BJ (cell line): ENCODE data around the gene WNT5B. TPM values are rescaled to one million over a fixed set of nuclear protein-coding genes. Genes with fewer than 3 reads are reported as not detected.

Experiments
- CTCF ChIA-PET: fragments of 350-600 bp; formaldehyde crosslinking; extraction: SDS; loops from one replicate; lab custom pipeline; 2021; ENCODE audit warnings: antibody characterized with exemption, inconsistent platforms; lab: Yijun Ruan, JAX
- POLR2A ChIA-PET: fragments of 300-600 bp; sonication (Branson Sonifier 250); formaldehyde crosslinking; extraction: SDS; loops from one replicate; lab custom pipeline; 2021; ENCODE audit warnings: antibody characterized with exemption; lab: Charles Lee
- DNase-seq: peaks from one replicate; pipeline ENCODE4 v3.0.0-alpha.2; 2011; ENCODE audit warnings: low read depth
- H3K27me3 ChIP-seq: 2 replicates; pipeline ENCODE4 v1.6.0; 2011; ENCODE audit warnings: low read length; ENCODE audit not compliant: control insufficient read depth, insufficient read depth
- H3K36me3 ChIP-seq: 2 replicates; pipeline ENCODE4 v1.5.1; 2011; ENCODE audit warnings: low read length; ENCODE audit not compliant: control insufficient read depth, insufficient read depth
- H3K4me3 ChIP-seq: 2 replicates; pipeline ENCODE4 v1.5.1; 2011; ENCODE audit warnings: low read depth, mild to moderate bottlenecking, control low read depth, low read length
- polyA plus RNA-seq: library from polyadenylated mRNA; depleted of rRNA; stranded (reverse); fragments of >200 nt; gene quantifications from 2 replicates; pipeline ENCODE4 v1.2.3, GENCODE V29; 2011
- TF ChIP-seq, protein P1 (sequence below): IDR thresholded peaks from 2 replicates; pipeline ENCODE4 v1.5.1; 2011; ENCODE audit warnings: low read depth, mild to moderate bottlenecking, control low read depth, inconsistent platforms, low read length, moderate library complexity; ENCODE audit not compliant: insufficient read depth

WNT5B gene
- polyA plus RNA-seq, 1 experiment: 57.3 TPM

DNA sequence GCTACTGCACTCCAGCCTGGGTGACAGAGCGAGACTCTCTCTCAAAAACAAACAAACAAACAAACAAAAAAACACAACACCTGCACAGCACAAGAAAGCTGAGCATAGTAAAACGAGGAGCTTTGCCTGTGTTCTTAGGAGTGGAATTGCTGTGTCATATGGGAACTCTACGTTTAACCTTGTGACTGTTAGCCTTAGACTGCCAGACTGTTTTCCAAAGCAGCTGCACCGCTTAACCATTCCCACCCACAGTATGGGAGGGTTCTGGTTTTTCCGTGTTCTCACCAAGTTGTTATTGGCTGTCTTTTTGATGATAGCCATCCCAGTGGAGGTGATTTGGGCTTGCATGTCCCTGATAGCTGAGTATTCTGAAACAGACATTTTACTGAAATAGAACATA, 9.2 kb downstream of the WNT5B start:
- ChIA-PET POLR2A (no interaction called here), CTCF (interaction anchor here (0.6 to 1.6 kb wide), 4 partner anchors 10 to 153 kb away, joined by 3 to 9 read pairs (median 4); no protein-coding TSS in a partner anchor)
- peaks cover 9% of the 10 kb centered on the region for H3K36me3 ChIP-seq
- TF ChIP-seq, protein P1, sequence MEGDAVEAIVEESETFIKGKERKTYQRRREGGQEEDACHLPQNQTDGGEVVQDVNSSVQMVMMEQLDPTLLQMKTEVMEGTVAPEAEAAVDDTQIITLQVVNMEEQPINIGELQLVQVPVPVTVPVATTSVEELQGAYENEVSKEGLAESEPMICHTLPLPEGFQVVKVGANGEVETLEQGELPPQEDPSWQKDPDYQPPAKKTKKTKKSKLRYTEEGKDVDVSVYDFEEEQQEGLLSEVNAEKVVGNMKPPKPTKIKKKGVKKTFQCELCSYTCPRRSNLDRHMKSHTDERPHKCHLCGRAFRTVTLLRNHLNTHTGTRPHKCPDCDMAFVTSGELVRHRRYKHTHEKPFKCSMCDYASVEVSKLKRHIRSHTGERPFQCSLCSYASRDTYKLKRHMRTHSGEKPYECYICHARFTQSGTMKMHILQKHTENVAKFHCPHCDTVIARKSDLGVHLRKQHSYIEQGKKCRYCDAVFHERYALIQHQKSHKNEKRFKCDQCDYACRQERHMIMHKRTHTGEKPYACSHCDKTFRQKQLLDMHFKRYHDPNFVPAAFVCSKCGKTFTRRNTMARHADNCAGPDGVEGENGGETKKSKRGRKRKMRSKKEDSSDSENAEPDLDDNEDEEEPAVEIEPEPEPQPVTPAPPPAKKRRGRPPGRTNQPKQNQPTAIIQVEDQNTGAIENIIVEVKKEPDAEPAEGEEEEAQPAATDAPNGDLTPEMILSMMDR: no peak
- no peak for DNase-seq
- no peaks in the 10 kb centered on the region for H3K27me3 ChIP-seq
- H3K4me3 ChIP-seq: no peak overlapping the region

- CTCF ChIA-PET: interaction anchor here (1.2 to 1.3 kb wide), 2 partner anchors 9 to 152 kb away, joined by 3 read pairs; no protein-coding TSS in a partner anchor
- DNase-seq: no peak
- TF ChIP-seq, protein P1: no peak
- H3K4me3 ChIP-seq: no peak overlapping the region
- H3K36me3 ChIP-seq: peaks cover 7% of the 10 kb centered on the region
- no peaks in the 10 kb centered on the region for H3K27me3 ChIP-seq
- POLR2A ChIA-PET: no interaction called here
Measured at GRCh38 chr12:1639538-1639937, 10.5 kb downstream of the WNT5B start.

DNA sequence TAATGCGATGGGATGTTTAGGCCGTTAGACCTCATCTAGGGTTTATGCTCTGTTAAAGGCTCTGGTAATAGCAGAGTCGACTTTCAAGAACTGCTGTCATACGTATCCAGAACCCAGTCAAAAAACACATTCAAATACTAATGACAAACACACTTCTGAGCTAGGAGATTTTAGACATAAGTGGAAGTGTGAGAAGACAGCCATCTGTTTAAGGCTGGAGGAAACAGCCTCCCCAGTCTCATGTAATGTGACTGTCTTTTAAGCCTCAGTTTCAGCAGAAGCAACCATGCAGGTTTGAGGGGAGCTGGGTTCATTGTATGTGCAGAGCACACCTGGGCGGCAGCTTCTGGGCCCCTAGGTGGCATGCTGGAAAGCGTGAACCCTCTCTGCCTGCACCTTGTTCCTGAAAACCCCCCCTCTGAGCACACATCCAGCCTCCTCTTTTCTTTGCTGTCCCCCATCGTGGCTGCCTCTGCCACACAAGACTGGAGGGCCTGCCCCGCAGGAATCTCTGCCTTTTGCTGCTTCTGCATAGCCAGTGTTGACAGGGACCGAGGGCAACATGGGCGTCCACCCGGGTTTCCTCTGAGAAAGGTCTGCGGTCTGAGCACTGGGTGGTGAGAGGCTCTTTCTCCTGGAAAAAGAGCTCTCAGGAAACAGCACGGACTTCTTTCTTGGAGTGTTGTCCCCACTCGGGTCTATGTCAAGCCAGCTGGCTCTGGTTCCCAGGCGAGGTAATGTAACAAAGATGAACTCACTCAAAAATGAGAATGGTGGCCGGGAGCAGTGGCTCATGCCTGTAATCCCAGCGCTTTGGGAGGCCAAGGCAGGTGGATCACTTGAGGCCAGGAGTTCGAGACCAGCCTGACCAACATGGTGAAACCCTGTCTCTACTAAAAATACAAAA, 11.6 kb downstream of the WNT5B start:
- ChIA-PET CTCF (interaction anchor here (1.2 to 1.5 kb wide), 3 partner anchors 10 to 299 kb away, joined by 3 to 5 read pairs (median 3); no protein-coding TSS in a partner anchor), POLR2A (no interaction called here)

DNA sequence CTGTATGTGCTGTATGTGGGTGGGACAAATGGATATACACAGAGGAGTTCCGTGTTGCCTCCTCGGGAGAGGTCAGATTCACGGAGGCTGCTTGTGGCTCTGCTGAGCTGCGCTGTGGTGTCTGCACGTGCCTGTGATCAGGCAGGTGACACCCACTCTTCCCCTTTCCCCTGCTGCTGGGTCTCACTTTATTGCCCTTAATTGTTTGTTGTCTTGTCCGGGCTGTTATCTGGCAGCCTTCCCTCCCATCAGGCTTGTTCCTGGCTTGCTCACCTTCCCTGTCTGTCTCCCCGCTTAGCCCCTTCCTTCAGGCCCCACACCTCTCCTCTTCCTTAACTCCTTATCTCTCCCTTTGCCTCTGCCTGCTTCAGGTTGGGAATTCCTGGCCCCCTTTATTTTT, 13.5 kb downstream of the WNT5B start:
- Histone ChIP-seq H3K36me3 (peaks cover 13% of the 10 kb centered on the region), H3K4me3 (no peak overlapping the region), H3K27me3 (no peaks in the 10 kb centered on the region)
- ChIA-PET CTCF (interaction anchor here (1.0 to 3.3 kb wide), 2 partner anchors 9 to 524 kb away, joined by 3 to 28 read pairs; no protein-coding TSS in a partner anchor), POLR2A (no interaction called here)
- TF ChIP-seq, protein P1: no peak
- no peak for DNase-seq

More for the DNA sequence above, 11.6 kb downstream of the WNT5B start:
- no peak for DNase-seq
- H3K27me3 ChIP-seq: no peaks in the 10 kb centered on the region
- H3K36me3 ChIP-seq: peaks cover 4% of the 10 kb centered on the region
- TF ChIP-seq, protein P1: no peak
- no peak overlapping the region for H3K4me3 ChIP-seq

DNA sequence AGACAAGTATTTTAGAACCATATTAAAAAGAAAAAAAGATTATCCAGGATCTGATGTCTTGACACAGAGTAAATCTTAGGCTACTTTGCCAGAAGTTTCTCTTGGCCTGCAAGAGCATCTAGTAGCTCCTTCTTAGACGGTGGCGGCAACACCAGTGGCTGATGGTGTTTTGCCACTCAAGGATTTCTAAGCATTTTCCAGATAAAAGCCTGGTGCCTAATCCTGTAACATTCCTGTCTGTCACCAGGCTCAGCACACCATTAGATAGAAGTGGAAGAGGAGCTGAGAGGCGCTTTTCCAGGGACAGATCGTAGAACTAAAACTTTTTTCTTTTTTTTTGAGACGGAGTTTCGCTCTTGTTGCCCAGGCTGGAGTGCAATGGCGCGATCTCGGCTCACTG, 14.0 kb downstream of the WNT5B start:
- DNase-seq: no peak
- no peak overlapping the region for H3K4me3 ChIP-seq
- H3K36me3 ChIP-seq: peaks cover 13% of the 10 kb centered on the region
- CTCF ChIA-PET: interaction anchor here (1.0 to 3.3 kb wide), 3 partner anchors 9 to 525 kb away, joined by 3 to 28 read pairs (median 6); no protein-coding TSS in a partner anchor
- POLR2A ChIA-PET: no interaction called here
- H3K27me3 ChIP-seq: no peaks in the 10 kb centered on the region
- TF ChIP-seq, protein P1: no peak
